NCI-H524 (cell line): ENCODE results near the gene COQ5.
A peak's percentile ranks its signal among the peaks of the same experiment; 100 is the strongest.
"Not testable (repeated sequence)": the region's sequence is repeated elsewhere in the genome, so short reads cannot be mapped to it uniquely, and the experiment has no call there.

Experiments
- DNase-seq, 2 experiments: peaks; one replicate each; lab custom pipeline; 2025; lab: John Stamatoyannopoulos, UW

Gene COQ5

DNA sequence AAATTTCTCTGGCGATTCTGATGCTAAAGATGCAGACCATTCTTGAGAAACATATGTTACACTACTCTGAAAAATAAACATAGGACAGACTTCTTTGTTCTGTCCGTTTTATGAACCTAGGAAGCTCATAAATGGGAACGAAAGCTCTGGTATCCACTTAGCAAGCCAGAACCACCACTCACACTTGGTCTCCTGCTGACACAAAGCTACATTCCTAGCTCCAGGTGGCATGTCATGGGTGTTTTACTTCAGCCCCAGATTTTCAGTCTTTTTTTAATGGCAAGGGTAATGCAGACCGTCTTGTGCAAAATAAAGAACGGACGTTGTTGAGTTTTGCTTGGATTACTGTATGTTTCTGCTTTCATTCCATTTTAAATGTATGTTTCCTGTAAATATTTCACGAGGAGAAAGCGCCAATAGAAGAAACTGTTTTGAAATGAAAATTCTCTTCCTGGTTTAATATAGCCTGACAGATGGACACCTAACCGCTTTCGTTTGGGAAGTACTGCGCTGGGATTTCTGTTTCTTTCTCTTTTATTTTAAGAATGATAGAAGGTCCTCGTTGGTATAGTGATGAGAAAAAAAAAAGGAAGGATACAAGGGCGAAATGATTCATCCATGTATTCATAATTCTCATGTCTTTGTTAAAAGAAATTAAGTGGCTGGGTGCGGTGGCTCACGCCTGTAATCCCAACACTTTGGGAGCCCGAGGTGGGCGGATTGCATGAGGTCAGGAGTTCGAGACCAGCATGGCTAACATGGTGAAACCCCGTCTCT is 871 bp upstream of the COQ5 start:
- peak; percentile 43 to 69 for DNase-seq

DNA sequence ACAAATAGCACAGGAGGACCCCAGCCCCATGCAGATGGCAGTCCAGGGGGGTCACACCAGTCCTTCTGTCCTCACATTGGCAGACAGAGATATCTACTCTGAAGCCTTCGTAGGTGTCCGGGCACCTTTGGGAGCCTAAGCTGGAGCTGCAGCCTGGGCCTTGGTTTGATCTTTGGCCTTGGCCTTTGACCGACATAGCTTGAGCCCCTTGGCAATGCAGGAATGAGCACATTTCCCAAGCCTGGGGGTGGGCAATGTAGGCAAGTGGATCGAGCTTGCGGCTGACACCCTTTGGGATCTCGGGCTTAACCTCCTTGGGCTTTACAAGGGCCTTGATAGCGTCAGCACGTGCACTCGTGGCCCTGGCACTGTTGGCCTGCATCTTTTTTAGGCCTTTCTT is 6.4 kb downstream of the COQ5 start:
- DNase-seq: no peak

DNA sequence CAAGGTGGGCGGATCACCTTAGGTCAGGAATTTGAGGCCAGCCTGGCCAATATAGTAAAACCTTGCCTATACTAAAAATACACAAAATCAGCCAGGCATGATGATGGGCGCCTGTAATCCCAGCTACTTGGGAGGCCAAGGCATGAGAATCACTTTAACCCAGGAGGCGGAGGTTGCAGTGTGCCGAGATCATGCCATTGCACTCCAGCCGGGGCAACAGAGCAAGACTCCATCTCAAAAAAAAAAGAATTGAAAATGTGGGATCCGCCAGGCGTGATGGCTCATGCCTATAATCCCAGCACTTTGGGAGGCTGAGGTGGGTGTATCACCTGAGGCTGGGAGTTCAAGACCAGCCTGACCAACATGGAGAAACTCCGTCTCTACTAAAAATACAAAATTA is 9.6 kb downstream of the COQ5 start:
- DNase-seq: not testable (repeated sequence)

DNA sequence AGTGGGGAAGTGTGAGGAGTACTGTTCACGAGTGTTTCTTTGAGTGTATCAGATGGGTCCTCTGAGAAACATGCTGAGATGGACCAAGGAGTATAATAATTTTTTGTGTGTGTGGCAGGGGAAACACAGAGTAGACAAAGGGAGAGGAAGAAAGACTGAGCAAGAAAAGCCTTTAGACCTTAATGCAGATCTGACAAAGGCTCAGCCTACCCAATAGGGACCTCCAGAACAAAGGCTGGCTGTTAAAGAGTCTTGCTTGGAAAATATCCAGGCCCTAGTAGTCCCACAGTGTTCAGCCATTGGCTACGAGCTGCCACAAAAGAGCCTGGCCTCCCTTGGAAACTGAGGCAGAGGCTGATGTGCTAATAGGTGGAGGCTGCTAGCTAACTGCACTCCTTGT is 13.5 kb downstream of the COQ5 start:
- DNase-seq: no peak

DNA sequence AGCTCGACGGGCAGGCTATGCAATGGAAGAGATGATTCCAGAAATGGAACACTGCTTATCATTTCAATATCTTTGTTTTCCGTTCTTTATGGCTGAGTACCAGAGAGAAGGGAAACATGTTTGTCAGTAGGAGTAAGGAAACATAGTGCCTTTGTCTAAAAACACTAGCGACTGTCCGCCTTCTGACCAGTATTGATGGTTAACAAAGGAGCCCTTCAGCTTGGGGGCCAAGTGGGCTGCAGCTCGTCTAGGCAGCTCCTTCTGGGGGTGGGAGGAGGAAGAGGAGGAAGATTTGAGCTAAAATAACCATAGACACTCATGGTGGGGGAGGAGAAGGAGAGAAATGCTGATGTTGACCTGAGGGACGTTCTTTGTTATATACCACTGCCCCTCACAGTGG is 15.0 kb downstream of the COQ5 start:
- DNase-seq: no peak

DNA sequence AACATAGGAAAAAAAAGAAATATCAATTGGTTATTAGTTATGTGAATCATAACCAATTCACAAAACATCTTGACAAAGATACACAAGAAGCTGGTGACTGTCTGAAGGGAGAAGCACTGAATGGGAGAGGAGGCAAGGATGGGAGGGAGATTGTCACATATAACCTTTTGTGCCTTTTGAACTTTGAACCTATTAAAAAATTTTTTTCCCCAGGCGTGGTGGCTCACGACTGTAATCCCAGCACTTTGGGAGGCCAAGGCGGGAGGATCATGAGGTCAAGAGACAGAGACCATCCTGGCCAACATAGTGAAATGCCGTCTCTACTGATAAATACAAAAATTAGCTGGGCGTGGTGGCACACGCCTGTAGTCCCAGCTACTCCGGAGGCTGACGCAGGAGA is 20.4 kb downstream of the COQ5 start:
- DNase-seq: no peak

DNA sequence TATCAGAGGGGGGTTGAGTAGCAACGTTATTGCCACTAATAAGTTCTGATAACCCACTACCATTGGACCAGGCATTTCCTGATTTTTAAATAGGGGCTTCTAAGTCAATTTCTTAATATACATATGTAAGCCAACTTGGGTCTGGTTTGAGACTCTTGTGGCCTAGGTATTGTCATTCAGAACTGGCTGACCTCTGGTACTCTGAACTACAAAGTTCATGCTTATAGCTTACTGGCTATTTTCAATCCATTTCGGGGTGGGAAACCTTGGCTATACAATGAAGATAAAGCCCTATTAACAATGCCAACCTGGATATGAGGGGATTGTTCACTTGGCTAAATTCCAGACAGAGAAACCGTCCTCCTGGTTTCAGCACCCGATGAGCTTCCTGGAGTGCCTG is 24.4 kb downstream of the COQ5 start:
- no peak for DNase-seq

DNA sequence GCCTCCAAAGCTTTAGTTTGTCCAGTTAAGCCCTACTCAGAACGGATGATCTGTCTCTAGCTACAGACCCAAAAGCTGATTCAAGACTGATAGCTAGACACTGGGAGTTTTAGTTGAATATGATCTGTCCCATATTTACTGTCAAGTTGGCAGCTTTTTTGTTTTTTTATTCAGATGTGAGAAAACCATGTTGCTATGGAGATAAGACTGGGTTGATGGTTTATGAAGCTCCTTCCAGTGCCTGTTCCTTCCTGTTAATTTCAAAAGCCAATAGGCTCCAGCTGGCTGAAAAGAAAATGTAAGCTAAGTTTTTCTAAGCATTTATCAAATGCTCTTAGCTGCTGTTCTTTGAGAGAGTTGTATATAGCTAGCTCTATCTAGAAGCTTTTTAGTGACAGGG is 28.4 kb downstream of the COQ5 start:
- DNase-seq: no peak

DNA sequence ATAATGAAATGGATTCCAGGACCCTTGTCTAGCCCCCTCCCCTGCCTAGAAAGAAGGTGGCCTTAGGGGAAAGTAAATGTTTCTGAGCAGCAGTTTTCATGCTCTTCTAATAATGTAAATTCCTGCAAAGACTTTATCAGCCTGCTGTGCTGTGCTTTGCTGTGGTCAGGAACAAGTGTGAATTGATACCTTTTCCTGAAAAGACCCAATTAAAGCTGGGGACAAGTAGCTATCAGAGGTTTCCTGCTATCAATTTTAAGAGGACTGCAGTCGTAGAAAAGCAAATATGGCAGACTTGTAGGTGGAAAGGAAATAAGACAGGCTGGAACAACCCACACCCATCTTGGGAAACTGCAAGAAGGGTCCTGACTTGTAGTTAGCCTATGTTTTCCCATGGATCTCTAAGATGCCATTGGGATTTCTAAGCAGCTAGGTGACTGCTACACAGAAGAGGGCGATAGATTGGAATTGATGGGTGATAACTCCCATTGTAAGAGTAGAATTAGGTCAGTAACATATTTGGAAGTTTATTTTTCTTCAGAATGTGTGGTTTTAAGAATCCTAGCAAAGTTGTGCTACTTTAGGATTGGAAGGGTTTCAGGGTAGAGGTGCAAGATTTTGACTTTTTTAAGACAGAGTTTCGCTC is 30.0 kb downstream of the COQ5 start:
- no peak for DNase-seq

DNA sequence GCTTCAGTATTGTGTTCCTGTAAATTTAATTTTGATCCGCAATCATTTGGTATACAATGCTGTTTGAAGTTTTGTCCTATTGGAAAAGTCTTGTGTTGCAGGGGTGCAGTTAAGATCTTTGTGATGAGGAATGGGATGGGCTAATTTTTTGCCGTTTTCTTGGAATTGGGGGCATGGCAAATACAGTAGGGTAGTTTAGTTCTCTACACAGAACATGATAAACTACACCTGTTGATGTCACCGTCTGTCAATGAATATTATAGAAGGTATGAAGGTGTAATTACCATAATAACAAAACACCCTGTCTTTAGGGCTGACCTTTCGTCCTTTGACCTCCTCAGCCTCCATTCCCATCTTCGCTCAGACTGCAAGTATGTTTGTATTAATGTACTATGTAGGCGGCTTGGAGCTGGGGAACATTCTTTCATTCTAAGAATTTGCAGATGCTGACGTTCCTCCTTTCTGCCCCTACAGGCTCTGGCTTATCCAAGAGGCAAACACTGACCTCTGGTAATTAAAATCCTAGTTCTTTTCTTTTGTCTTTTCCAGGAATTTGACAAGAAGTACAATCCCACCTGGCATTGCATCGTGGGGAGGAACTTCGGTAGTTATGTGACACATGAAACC is 31.3 kb downstream of the COQ5 start:
- DNase-seq: no peak

DNA sequence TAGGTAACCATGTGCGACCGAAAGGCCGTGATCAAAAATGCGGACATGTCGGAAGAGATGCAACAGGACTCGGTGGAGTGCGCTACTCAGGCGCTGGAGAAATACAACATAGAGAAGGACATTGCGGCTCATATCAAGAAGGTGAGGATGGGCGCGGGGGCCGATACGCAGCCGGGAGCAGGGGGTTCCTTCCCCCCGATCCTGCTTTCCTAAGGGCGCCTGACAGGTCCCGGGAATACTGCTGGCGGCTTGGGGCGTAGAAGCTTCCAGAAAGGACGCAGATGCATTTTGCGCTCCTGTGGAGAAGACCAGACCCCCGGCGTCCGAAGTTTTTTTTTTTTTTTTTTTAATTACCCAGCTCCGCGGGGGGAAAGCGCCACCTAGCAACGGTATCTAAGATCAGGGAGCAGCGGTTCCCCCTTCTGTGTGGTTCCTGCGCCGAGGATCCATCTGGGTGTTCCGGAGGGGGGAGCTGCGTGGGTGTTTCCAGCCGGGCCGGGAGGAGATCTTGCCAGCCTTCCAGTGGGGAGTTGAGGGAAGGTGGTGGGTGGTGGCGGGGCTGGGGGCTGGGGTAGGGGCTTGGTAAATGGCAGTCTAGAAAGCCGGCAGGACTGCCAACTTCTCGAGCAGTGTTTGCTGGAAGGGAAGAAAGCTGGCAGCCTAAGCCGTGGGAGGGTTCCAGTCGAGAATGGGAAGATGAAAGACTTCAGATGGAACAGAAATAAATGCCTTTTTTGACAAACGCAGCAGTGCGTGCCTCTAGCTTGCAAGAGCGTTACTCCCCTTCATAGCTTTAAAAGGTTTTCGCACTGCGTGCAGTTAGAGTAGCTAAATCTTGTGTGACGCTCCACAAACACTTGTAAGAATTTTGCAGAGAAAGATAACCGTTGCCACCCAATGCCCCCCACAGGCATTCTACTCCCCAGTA is 32.3 kb downstream of the COQ5 start:
- peak; percentile 50 to 69 for DNase-seq

DNA sequence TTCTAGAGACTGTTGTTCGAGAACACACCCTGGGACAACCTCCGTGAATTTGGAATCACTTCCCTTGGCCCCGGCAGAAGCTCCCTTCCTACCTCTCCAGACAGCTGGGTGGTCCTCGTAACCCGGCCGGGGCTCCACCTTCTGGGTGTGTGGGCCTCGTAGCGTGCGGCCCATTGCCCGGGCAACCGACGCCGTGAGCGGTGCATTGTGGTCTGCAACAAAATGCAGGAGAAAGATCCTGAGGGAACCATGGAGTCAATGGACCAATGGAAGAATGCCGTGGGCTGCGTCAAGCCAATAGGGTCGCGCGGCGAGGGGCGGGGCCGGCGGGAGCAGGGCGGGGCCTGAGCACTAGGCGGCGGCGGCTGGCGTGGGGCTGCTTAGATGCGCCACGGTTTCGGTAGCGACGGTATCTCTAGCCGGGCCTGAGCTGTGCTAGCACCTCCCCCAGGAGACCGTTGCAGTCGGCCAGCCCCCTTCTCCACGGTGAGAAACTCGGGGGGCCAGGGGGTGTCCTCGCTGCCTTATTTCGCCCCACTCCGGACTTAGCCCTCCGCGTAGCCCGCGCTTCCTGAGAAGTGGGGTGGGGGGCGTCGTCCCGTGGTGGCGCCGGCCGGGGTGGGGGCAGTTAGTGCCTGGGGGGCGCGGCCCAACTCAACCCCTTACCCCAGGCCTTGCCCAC is 33.1 kb downstream of the COQ5 start, which contains the start of gene DYNLL1:
DYNLL1 (plus strand) TSS at position 383 of the 682 bp plus-strand sequence. CDS start 309 bp downstream, outside the sequence.
- DNase-seq: peak; percentile 91 to 96

DNA sequence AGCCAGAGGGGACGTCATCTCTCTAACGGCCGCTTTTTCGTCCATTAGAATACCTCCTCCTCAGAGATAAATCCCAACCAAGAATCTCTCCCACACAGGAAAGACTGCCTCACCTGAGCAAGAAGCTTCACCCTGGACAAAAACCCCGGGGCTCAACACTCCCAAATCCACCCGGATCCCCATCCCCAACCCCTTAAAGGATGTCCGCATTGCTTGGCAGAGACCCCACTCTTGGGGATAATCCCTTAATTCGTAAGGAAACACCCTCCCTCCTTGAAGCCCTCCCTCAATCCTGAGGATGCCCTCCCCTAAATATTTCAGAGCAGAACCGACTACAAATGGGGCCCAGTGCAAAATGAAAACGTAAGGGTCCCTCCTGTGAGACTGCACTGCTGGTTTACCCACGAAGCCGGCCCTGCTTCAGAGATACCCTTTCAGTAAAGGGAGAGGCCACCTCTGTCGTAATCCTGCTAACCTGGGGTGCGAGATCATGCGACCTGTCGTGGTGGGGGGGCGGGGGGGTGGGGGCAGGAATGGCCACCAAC is 33.7 kb downstream of the COQ5 start:
- no peak for DNase-seq

DNA sequence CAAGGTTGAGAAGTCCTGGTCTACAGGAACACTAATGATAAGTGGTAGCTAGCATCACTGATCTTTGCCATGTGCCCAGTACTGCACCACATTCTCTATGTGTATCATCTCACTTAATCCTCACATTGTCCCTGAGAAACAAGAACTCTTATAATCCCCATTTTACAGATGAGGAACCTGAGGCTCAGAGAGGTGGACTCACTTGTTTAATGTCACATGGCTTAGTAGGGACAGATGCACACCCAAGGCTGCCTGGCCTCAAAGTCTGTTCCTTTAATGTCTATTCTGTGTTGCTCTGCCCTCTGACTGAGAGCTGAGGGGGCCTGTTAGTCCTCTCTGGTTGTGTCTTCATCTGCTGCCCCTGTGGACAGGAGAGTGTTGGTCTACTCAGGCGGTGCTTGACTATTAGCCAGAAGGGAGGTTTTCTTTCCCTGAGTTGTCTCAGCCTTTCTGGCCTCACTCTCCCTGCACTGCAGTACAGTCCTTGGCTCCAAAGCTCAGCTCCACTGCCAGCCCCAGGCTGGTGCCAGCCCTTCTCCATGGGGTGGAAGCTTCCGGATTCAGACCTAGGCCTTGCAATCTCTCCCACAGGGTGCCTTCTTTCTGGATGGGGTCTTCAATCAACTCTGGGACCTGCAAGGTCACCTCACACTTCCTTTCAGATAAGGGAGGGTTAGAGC is 38.0 kb downstream of the COQ5 start:
- no peak for DNase-seq

DNA sequence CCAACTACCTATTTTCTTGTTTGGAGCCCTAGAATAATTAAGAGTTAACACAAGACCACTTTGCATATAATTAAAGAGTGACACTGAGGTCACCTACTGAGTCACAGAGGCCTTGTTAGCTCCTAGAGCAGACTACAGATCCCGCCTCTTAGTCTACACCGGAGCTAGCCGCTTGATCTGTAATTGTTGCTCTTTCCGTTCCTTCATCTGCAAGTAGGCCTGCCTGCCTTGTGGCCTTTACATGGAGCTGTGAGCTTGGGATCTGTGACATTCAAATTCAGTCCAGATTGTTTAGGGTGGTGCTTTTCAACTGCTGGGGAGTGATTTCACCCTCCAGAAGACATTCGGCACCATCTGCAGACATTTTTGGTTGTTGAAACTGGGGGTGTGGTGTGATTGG is 38.6 kb downstream of the COQ5 start:
- DNase-seq: no peak

DNA sequence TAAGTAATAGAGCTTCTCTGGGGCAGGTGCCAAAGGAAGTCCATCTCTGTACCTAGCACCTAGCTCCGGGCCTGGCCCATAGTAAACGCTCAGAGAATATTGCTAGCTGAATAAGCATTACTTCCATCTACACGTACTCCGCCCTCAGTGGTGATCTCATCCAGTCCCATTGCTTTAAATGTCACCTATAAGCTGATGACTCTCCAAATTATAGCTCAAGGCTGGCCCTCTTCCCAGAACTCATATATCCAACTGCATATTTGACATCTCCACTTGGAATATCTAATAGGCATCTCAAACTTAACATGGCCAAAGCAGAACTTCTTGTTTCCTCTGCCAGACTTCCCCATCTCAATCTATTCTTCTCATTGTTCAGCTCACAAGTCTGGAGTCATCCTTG is 39.9 kb downstream of the COQ5 start:
- DNase-seq: no peak

DNA sequence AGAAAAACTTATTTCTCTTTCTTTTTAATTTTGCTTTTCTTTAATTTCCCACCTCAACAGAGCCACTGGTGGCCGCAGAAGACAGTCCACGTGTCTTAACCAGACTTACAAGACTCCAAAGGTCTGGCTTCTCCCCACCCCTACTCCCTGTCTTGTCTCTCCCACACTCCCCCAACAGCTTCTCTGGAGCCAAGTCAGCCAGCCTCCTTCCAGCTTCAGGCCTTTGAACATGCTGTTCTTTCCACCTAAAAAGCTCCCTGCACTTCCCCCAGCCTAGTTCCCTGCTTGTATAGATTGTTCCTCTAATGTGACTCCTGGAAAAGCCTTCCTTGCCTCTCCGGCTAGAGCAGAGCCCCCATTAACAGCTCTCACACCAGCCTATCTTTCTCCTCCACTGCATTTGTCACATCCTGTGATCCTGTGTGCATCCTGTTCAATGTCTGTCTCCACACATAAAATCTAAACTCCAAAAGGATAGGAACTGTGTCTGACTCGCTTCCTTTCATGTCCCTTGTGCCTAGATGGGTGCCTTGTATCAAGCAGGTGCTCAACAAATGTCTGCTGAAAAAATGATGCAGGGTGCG is 40.8 kb downstream of the COQ5 start:
- no peak for DNase-seq

DNA sequence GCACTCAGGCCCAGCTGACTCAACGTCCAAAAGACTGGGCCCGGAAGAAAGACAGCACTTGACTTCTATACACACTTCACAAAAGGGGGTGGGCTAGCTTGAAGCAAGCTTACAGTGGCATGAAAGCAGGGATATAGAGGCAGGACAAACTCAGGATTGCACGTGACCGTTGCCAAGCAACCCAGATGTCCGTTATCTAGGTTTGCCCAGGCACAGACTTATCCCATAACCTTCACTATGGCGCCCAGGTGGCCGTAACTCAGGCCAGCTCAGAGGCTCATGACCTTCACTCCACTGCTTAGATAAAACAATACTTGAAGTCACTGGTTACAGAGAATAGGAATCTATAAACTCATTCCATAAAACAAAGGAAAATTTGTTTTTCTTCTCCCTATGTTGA is 41.4 kb downstream of the COQ5 start:
- not testable (repeated sequence) for DNase-seq

DNA sequence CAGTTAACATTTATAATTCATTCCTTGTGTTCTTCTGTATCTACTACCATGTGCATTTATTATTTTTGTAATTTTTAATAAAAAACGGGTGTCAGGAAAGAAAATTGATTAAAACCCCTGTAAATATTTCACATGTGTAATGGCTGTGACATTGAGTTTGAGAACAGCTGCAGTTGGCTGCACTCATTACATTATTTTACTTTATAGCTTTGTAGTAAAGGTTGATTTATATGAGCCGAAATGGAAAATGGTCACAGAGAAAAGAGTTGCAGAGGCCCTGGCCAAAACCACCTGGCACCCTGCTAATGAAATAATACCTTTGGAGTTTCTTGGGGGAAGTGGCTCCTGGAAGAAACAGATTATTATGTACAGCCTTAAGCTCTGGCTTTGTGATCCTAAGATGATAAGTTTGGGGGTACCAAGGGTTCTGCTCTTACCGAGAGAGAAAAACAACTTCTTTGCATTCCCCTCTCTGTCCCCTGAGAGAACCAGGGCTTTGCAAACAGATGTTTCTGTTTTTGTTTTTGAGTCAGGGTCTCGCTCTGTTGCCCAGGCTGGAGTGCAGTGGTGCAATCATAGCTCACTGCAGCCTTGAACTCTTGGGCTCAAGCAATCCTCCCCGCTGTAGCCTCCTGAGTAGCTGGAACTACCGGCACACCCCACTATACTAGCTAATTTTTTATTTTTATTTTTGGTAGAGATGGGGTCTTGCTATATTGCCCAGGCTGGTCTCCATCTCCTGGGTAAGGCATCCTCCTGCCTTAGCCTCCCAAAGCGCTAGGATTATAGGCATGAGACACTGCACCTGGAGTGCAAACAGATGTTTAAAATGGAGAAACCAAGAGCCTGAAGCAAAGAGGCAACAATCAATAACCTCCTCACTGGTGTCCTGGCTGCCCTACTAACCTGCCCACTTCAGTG is 42.7 kb downstream of the COQ5 start:
- DNase-seq: no peak
